Thyroid gland (tissue), 4 donors: ENCODE results near the gene RXRB. TPM values are rescaled to one million over a fixed set of nuclear protein-coding genes. Genes with fewer than 3 reads are reported as not detected.
"Not testable (repeated sequence)": the region's sequence is repeated elsewhere in the genome, so short reads cannot be mapped to it uniquely, and the experiment has no call there.

Experiments
- DNase-seq, 2 donors: peaks; one replicate each; pipeline ENCODE4 v3.0.0-alpha.2; 2019
- H3K27ac ChIP-seq, 3 donors: fragments of 200-600 bp; sonication (generic); 1 replicate in 2 of 3; 2 replicates in 1 of 3; pipeline ENCODE4 v1.5.1; 2016 to 2019; ENCODE audit warnings: mild to moderate bottlenecking in 1 of 3, moderate library complexity in 1 of 3
- H3K27me3 ChIP-seq: fragments of 200-600 bp; sonication (generic); one replicate; pipeline ENCODE4 v1.5.1; 2019
- H3K36me3 ChIP-seq, 2 donors: fragments of 200-600 bp; sonication (generic); one replicate each; pipeline ENCODE4 v1.5.1; 2016 to 2019
- H3K4me1 ChIP-seq, 2 donors: fragments of 200-600 bp; sonication (generic); one replicate each; pipeline ENCODE4 v1.5.1; 2017 to 2019
- H3K4me3 ChIP-seq, 3 donors: fragments of 200-600 bp; sonication (generic); replicated peaks in 1 of 3; 1 replicate in 2 of 3; 2 replicates in 1 of 3; pipeline ENCODE4 v1.5.1; 2016; ENCODE audit warnings: mild to moderate bottlenecking in 1 of 3
- H3K9me3 ChIP-seq: fragments of 200-600 bp; sonication (generic); one replicate; pipeline ENCODE4 v1.5.1; 2017
- POLR2A ChIP-seq, 2 donors: fragments of 450-650 bp; IDR thresholded peaks; one replicate each; pipeline ENCODE4 v1.6.1; 2017; ENCODE audit warnings: antibody characterized with exemption in 2 of 2, mild to moderate bottlenecking in 2 of 2, moderate library complexity in 1 of 2
- WGBS, 2 donors: methylation state at CpG; one replicate each; pipeline ENCODE4 v1.1.5; 2017; 5-methylcytosine and 5-hydroxymethylcytosine counted together
- intact Hi-C: fragments of 100-400 bp; cut with DNase I; formaldehyde crosslinking; loops from one replicate; pipeline ENCODE4 v1.15.1; 2023
- microRNA counts, 2 donors: library from miRNA; unstranded; fragments of <30 nt; microRNA quantifications; one replicate each; lab custom pipeline; 2016 to 2017
- microRNA-seq: library from miRNA; unstranded; fragments of <30 nt; microRNA quantifications from one replicate; pipeline ENCODE4, GENCODE V29; 2016
- small RNA-seq: library from RNA; depleted of rRNA; stranded (forward); fragments of <200 nt; gene quantifications from one replicate; pipeline ENCODE3, GENCODE V24; 2016
- total RNA-seq, 4 donors: library from RNA; depleted of rRNA; stranded (reverse); fragments of >200 nt; gene quantifications; one replicate each; pipeline ENCODE4 v1.2.3, GENCODE V29; 2016
- TF ChIP-seq, protein P1 (sequence below), 6 experiments: fragments of 200-600 bp in 3 of 6; fragments of 450-650 bp in 3 of 6; sonication (generic) in 3 of 6; IDR thresholded peaks; one replicate each; pipeline ENCODE4 v1.5.1; 2016 to 2019; ENCODE audit warnings: antibody characterized with exemption in 6 of 6, mild to moderate bottlenecking in 2 of 6, inconsistent platforms in 1 of 6, moderate library complexity in 1 of 6

The RXRB gene
- total RNA-seq, 4 donors from 2014 or later = 29.6 to 46.8 (median 41.2) TPM

DNA sequence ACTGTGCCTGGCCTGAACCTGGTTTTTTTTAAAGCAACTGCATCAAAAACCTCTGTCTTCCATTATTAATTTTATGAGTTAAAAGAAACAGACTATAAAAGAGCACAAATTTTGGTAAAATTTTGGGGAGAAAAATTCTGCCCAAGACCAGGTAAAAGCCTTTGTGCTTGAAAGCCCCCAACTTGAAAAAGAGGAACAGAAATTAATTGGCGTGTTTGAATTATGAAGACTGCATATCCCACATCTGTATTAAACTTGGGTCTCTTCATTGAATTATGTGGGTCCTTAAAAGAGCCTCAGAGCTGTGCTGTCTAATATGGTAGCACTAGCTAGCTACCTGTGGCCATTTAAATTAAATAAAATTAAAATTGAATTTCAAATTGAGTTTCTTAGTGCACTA is 49.4 kb downstream of the RXRB start:
- TF ChIP-seq, protein P1, sequence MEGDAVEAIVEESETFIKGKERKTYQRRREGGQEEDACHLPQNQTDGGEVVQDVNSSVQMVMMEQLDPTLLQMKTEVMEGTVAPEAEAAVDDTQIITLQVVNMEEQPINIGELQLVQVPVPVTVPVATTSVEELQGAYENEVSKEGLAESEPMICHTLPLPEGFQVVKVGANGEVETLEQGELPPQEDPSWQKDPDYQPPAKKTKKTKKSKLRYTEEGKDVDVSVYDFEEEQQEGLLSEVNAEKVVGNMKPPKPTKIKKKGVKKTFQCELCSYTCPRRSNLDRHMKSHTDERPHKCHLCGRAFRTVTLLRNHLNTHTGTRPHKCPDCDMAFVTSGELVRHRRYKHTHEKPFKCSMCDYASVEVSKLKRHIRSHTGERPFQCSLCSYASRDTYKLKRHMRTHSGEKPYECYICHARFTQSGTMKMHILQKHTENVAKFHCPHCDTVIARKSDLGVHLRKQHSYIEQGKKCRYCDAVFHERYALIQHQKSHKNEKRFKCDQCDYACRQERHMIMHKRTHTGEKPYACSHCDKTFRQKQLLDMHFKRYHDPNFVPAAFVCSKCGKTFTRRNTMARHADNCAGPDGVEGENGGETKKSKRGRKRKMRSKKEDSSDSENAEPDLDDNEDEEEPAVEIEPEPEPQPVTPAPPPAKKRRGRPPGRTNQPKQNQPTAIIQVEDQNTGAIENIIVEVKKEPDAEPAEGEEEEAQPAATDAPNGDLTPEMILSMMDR (IDR thresholded peaks at IDR 0.05) = no peak
- TF ChIP-seq POLR2A (IDR thresholded peaks at IDR 0.05) = no peak
- Histone ChIP-seq H3K27me3 (no peaks in the 10 kb centered on the region), H3K4me1 (no peaks in the 10 kb centered on the region), H3K4me3 (no peak overlapping the region), H3K9me3 (no peaks in the 10 kb centered on the region), H3K36me3 (no peaks in the 10 kb centered on the region), H3K27ac (no peak overlapping the region)
- intact Hi-C loops = no loop called here
- WGBS, 2 donors = 93 to 97% methylated on average over 1 of the region's 1 CpG
- no peak for DNase-seq

DNA sequence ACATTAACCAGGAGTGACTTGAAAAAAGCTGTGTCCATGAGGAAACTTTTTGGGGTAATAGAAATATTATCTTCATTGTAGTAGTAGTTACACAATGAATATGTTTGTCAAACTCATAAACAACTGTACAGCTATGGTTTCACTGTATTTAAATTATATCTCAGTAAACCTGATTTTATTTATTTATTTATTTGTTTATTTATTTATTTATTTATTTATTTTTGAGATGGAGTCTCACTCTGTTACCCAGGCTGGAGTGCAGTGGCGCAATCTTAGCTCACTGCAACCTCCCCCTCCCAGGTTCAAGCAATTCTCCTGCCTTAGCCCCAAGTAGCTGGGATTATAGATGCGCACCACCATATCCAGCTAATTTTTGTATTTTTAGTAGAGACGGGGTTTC is 49.9 kb downstream of the RXRB start:
- H3K9me3 ChIP-seq, intact Hi-C loops, H3K36me3 ChIP-seq, H3K27me3 ChIP-seq, H3K4me1 ChIP-seq, H3K27ac ChIP-seq, H3K4me3 ChIP-seq, DNase-seq: not testable (repeated sequence)
- WGBS, 2 donors = 92 to 93% methylated on average over 3 of the region's 3 CpGs

DNA sequence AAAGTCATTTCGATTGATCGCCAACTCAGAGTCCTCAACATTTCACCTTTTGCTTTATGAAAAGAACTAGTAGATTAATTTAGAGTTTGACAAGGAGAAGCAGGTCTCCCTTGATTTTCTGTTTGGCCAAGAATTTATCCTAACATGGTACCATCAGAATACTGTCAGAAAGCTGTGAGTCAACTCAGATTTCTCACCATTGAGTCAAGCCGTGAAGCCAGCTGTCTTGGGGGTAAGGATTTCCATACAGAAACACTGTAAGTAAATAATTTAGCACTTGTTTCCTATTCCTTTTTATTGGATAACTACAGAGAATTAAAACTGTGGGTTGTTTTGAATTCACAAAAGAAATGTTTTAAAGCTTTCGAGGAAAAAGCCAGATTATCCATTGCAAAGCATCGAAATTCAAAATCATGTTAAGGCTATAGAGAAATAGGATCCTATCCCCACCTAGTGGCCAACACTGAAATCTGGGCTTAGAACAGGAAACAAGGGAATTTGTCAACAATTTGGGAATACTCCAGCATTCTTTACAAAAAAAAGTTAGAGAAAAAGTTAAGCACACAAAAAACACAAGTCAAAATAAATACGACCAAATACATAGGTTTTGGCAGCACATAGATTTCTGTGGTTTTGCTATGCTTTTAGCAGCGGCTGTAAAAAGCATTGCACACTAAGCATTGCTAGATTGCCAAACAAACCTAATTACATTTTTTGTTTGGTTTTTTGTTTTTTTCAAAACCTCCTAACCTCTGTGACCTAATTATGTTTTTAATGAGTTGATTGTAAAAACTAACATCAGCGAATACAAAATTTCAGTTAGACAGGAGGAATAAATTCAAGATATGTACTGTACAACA is 52.4 kb downstream of the RXRB start:
- Histone ChIP-seq H3K4me3 (no peak overlapping the region), H3K27me3 (no peaks in the 10 kb centered on the region), H3K36me3 (no peaks in the 10 kb centered on the region), H3K9me3 (no peaks in the 10 kb centered on the region), H3K27ac (no peak overlapping the region), H3K4me1 (no peaks in the 10 kb centered on the region)
- peak; percentile 19 to 24 for DNase-seq
- TF ChIP-seq POLR2A (IDR thresholded peaks at IDR 0.05) = no peak
- TF ChIP-seq, protein P1 (IDR thresholded peaks at IDR 0.05) = peak; percentile 47 to 83 (median 64)
- intact Hi-C loops = no loop called here
- WGBS, 2 donors = 47 to 48% methylated on average over 8 of the region's 8 CpGs

DNA sequence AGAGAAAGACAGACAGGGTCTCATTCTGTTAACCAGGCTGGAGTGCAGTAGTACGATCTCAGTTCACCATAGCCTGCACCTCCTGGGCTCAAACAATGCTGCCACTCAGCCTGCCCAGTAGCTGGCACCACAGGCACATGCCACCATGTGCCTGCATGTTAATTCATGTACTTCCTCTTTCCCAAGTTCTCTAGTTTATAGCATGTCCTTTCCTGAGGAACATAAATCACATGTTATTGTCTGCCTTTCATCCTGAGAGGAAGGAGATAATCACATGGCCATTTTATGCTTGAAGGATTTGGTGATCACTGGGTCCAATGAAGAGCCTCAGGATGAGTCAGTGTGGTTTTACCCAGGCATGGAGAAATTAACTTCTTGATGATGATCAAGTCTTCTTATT is 56.1 kb downstream of the RXRB start:
- H3K9me3 ChIP-seq = no peaks in the 10 kb centered on the region
- H3K36me3 ChIP-seq = no peaks in the 10 kb centered on the region
- no peak for DNase-seq
- no peak overlapping the region for H3K27ac ChIP-seq
- TF ChIP-seq, protein P1 (IDR thresholded peaks at IDR 0.05) = no peak
- TF ChIP-seq POLR2A (IDR thresholded peaks at IDR 0.05) = no peak
- H3K4me3 ChIP-seq = no peak overlapping the region
- no peaks in the 10 kb centered on the region for H3K4me1 ChIP-seq
- H3K27me3 ChIP-seq = no peaks in the 10 kb centered on the region
- intact Hi-C loops = no loop called here
- WGBS, 2 donors = 38 to 42% methylated on average over 1 of the region's 1 CpG

MicroRNAs within 50 kb of the gene (microRNA counts, 767-probe panel; counts per million panel counts)
- 0 counts per million in 2 donors for microRNA hsa-miR-219-1-3p (lab: Ali Mortazavi, UCI)
- 0 to 1,912 counts per million in 2 donors for microRNA hsa-miR-219-5p (lab: Ali Mortazavi, UCI)

Small RNA genes within 50 kb of the gene (microRNA-seq; reads per million reads assigned to microRNA genes)
- gene MIR219A1 = 1.8 reads per million

Small RNA genes within 50 kb of the gene (small RNA-seq; reads per million reads assigned to genes)
- gene MIR219A1 (0.75 reads per million), gene RNY4P10 (0.38 reads per million)

Other genes with a start within 250 kb of the RXRB start
- 10 to 100 TPM; 10.7 to 41.5 (median 27.3) TPM for gene HLA-DMA, start 247.6 kb downstream of the RXRB start, total RNA-seq
- 100 to 1,000 TPM; 206 to 282 (median 238) TPM for gene BRD2, start 232.1 kb downstream of the RXRB start, total RNA-seq
- 10 to 100 TPM in 3 of 4 donors, 1 to 10 TPM in 1; 2.0 to 85.9 (median 20.3) TPM for gene HLA-DOA, start 191.1 kb downstream of the RXRB start, total RNA-seq
- gene HLA-DPA1, start 127.0 kb downstream of the RXRB start, total RNA-seq = 100 to 1,000 TPM in 1 of 4 donors, 10 to 100 TPM in 3; 15.4 to 172 (median 67.6) TPM
- gene HLA-DPB1, start 124.7 kb downstream of the RXRB start, total RNA-seq = 10 to 100 TPM; 33.8 to 44.7 (median 41.0) TPM
- gene COL11A2, start 8.2 kb downstream of the RXRB start, total RNA-seq = 1 to 10 TPM in 3 of 4 donors, under 1 TPM in 1; 0.68 to 2.8 (median 2.0) TPM
- gene SLC39A7, start 202 bp upstream of the RXRB start, total RNA-seq = 100 to 1,000 TPM in 3 of 4 donors, 10 to 100 TPM in 1; 90.8 to 191 (median 153) TPM
- 10 to 100 TPM; 30.2 to 79.4 (median 40.9) TPM for gene HSD17B8, start 4.0 kb upstream of the RXRB start, total RNA-seq
- gene RING1, start 7.8 kb upstream of the RXRB start, total RNA-seq = 10 to 100 TPM; 20.3 to 40.2 (median 24.7) TPM
- 10 to 100 TPM; 45.5 to 64.8 (median 54.8) TPM for gene VPS52, start 71.2 kb upstream of the RXRB start, total RNA-seq
- 1,000 to 10,000 TPM; 1,790 to 3,429 (median 2,432) TPM for gene RPS18, start 71.4 kb upstream of the RXRB start, total RNA-seq
- 10 to 100 TPM; 10.5 to 19.8 (median 16.4) TPM for gene B3GALT4, start 76.5 kb upstream of the RXRB start, total RNA-seq
- 10 to 100 TPM; 25.8 to 63.9 (median 45.2) TPM for gene WDR46, start 88.6 kb upstream of the RXRB start, total RNA-seq
- 10 to 100 TPM; 29.1 to 51.9 (median 35.6) TPM for gene PFDN6, start 88.9 kb upstream of the RXRB start, total RNA-seq
- gene RGL2, start 98.3 kb upstream of the RXRB start, total RNA-seq = 10 to 100 TPM; 66.8 to 78.5 (median 71.3) TPM
- 100 to 1,000 TPM in 3 of 4 donors, 10 to 100 TPM in 1; 86.4 to 151 (median 132) TPM for gene TAPBP, start 113.4 kb upstream of the RXRB start, total RNA-seq
- 10 to 100 TPM; 17.9 to 30.3 (median 26.3) TPM for gene ZBTB22, start 117.1 kb upstream of the RXRB start, total RNA-seq
- gene DAXX, start 122.3 kb upstream of the RXRB start, total RNA-seq = 10 to 100 TPM; 33.7 to 53.2 (median 38.9) TPM
- gene KIFC1, start 191.2 kb upstream of the RXRB start, total RNA-seq = 1 to 10 TPM in 2 of 4 donors, under 1 TPM in 2; 0.13 to 4.3 (median 0.91) TPM
- gene PHF1, start 210.3 kb upstream of the RXRB start, total RNA-seq = 100 to 1,000 TPM in 1 of 4 donors, 10 to 100 TPM in 3; 75.3 to 109 (median 88.5) TPM
- gene CUTA, start 217.4 kb upstream of the RXRB start, total RNA-seq = 100 to 1,000 TPM; 165 to 296 (median 257) TPM
- gene SYNGAP1, start 219.4 kb upstream of the RXRB start, total RNA-seq = 10 to 100 TPM in 3 of 4 donors, 1 to 10 TPM in 1; 10.0 to 15.3 (median 12.2) TPM